Activated CD4-positive, alpha-beta T cell treated with anti-CD3 and anti-CD28 coated beads, Interleukin-2, amount 10 ng/mL, durations not matched to agents 24 days and 14 days (primary cell): ENCODE measurements around the gene TYK2. TPM values are rescaled to one million over a fixed set of nuclear protein-coding genes. Genes with fewer than 3 reads are reported as not detected.
A peak's percentile ranks its signal among the peaks of the same experiment; 100 is the strongest.
"Not testable (repeated sequence)": the region's sequence is repeated elsewhere in the genome, so short reads cannot be mapped to it uniquely, and the experiment has no call there.

Source experiments
- DNase-seq: peaks from one replicate; pipeline ENCODE4 v3.0.0; 2022
- H3K27ac Mint-ChIP-seq: one replicate; pipeline ENCODE4 v1.8.0; 2022; ENCODE audit warnings: mild to moderate bottlenecking, mixed read lengths
- H3K27me3 Mint-ChIP-seq: one replicate; pipeline ENCODE4 v1.8.0; 2022; ENCODE audit warnings: mixed read lengths
- H3K36me3 Mint-ChIP-seq: one replicate; pipeline ENCODE4 v1.8.0; 2022; ENCODE audit warnings: low read depth, mild to moderate bottlenecking, mixed read lengths
- H3K4me1 Mint-ChIP-seq: one replicate; pipeline ENCODE4 v1.8.0; 2021; ENCODE audit warnings: mixed read lengths
- H3K4me3 Mint-ChIP-seq: one replicate; pipeline ENCODE4 v1.8.0; 2022; ENCODE audit warnings: mild to moderate bottlenecking, moderate library complexity, mixed read lengths
- H3K9me3 Mint-ChIP-seq: one replicate; pipeline ENCODE4 v1.8.0; 2021; ENCODE audit warnings: mixed read lengths
- intact Hi-C: fragments of 100-400 bp; cut with micrococcal nuclease; formaldehyde crosslinking; loops from one replicate; pipeline ENCODE4 v1.15.1; 2023
- total RNA-seq: library from RNA; stranded (reverse); gene quantifications from 2 replicates; pipeline ENCODE4 v1.2.3, GENCODE V29; 2022

Gene TYK2
- total RNA-seq, 1 donor from 2014 or later, result 255 TPM

- peak overlapping the region; percentile 91 for H3K27ac Mint-ChIP-seq
- peaks cover 1% of the 10 kb centered on the region for H3K27me3 Mint-ChIP-seq
- H3K36me3 Mint-ChIP-seq, result peaks cover 32% of the 10 kb centered on the region
- H3K4me1 Mint-ChIP-seq, result peaks cover 20% of the 10 kb centered on the region
- H3K4me3 Mint-ChIP-seq, result peak overlapping the region; percentile 92
- H3K9me3 Mint-ChIP-seq, result peaks cover 8% of the 10 kb centered on the region
- DNase-seq, result no peak
- intact Hi-C loops, result loop anchor here (2.0 kb wide), 3 partner anchors 47 to 119 kb away; partner anchors contain the start of genes ICAM1 and RAVER1
These were observed 476 bp downstream of the TYK2 start for GRCh38 chr19:10379880-10380312.

GRCh38 chr19:10378124-10378523 lies 2.2 kb downstream of the TYK2 start:
- intact Hi-C loops, result no loop called here
- DNase-seq, result no peak
- Mint-ChIP-seq H3K27ac (peak overlapping the region; percentile 76), H3K4me1 (peaks cover 22% of the 10 kb centered on the region), H3K4me3 (no peak overlapping the region), H3K9me3 (peaks cover 8% of the 10 kb centered on the region), H3K27me3 (peaks cover 1% of the 10 kb centered on the region), H3K36me3 (peaks cover 37% of the 10 kb centered on the region)

- H3K36me3 Mint-ChIP-seq, result peaks cover 41% of the 10 kb centered on the region
- intact Hi-C loops, H3K27me3 Mint-ChIP-seq, H3K9me3 Mint-ChIP-seq, DNase-seq: not testable (repeated sequence)
- H3K27ac Mint-ChIP-seq, result peak overlapping the region; percentile 76
- peak overlapping the region; percentile 65 for H3K4me3 Mint-ChIP-seq
- H3K4me1 Mint-ChIP-seq, result peaks cover 22% of the 10 kb centered on the region
These were observed 3.2 kb downstream of the TYK2 start for GRCh38 chr19:10377140-10377640.

GRCh38 chr19:10374931-10375330 lies 5.4 kb downstream of the TYK2 start:
- no peak overlapping the region for H3K27ac Mint-ChIP-seq
- H3K4me1 Mint-ChIP-seq, result peaks cover 12% of the 10 kb centered on the region
- no peak overlapping the region for H3K4me3 Mint-ChIP-seq
- H3K9me3 Mint-ChIP-seq, result peaks cover 8% of the 10 kb centered on the region
- H3K27me3 Mint-ChIP-seq, result no peaks in the 10 kb centered on the region
- intact Hi-C loops, result no loop called here
- DNase-seq, result no peak
- peaks cover 36% of the 10 kb centered on the region for H3K36me3 Mint-ChIP-seq

- no peaks in the 10 kb centered on the region for H3K27me3 Mint-ChIP-seq
- H3K27ac Mint-ChIP-seq, result no peak overlapping the region
- DNase-seq, result no peak
- peaks cover 4% of the 10 kb centered on the region for H3K4me1 Mint-ChIP-seq
- no peak overlapping the region for H3K4me3 Mint-ChIP-seq
- peaks cover 38% of the 10 kb centered on the region for H3K36me3 Mint-ChIP-seq
- H3K9me3 Mint-ChIP-seq, result peaks cover 4% of the 10 kb centered on the region
- intact Hi-C loops, result no loop called here
These were observed 7.7 kb downstream of the TYK2 start for GRCh38 chr19:10372690-10373089.

- Mint-ChIP-seq H3K4me1 (peaks cover 2% of the 10 kb centered on the region), H3K27me3 (no peaks in the 10 kb centered on the region), H3K27ac (no peak overlapping the region), H3K4me3 (no peak overlapping the region), H3K9me3 (no peaks in the 10 kb centered on the region), H3K36me3 (peaks cover 49% of the 10 kb centered on the region)
- intact Hi-C loops, result no loop called here
- DNase-seq, result peak; percentile 58
These were observed 12.1 kb downstream of the TYK2 start for GRCh38 chr19:10368101-10368803.

GRCh38 chr19:10366950-10367512 lies 13.3 kb downstream of the TYK2 start:
- H3K27me3 Mint-ChIP-seq, DNase-seq, H3K27ac Mint-ChIP-seq, H3K4me3 Mint-ChIP-seq, H3K9me3 Mint-ChIP-seq, intact Hi-C loops, H3K4me1 Mint-ChIP-seq: not testable (repeated sequence)
- peaks cover 52% of the 10 kb centered on the region for H3K36me3 Mint-ChIP-seq

GRCh38 chr19:10365518-10365917 lies 14.9 kb downstream of the TYK2 start:
- peaks cover 5% of the 10 kb centered on the region for H3K4me1 Mint-ChIP-seq
- H3K9me3 Mint-ChIP-seq, result no peaks in the 10 kb centered on the region
- intact Hi-C loops, result no loop called here
- DNase-seq, result no peak
- peaks cover 64% of the 10 kb centered on the region for H3K36me3 Mint-ChIP-seq
- H3K4me3 Mint-ChIP-seq, result no peak overlapping the region
- H3K27ac Mint-ChIP-seq, result no peak overlapping the region
- H3K27me3 Mint-ChIP-seq, result no peaks in the 10 kb centered on the region

GRCh38 chr19:10364644-10365043 lies 15.7 kb downstream of the TYK2 start:
- Mint-ChIP-seq H3K9me3 (no peaks in the 10 kb centered on the region), H3K27me3 (no peaks in the 10 kb centered on the region), H3K36me3 (peaks cover 68% of the 10 kb centered on the region), H3K27ac (no peak overlapping the region), H3K4me1 (peaks cover 5% of the 10 kb centered on the region), H3K4me3 (no peak overlapping the region)
- intact Hi-C loops, result no loop called here
- no peak for DNase-seq

GRCh38 chr19:10363789-10364281 lies 16.5 kb downstream of the TYK2 start:
- no peak for DNase-seq
- H3K36me3 Mint-ChIP-seq, result peaks cover 66% of the 10 kb centered on the region
- H3K27ac Mint-ChIP-seq, result no peak overlapping the region
- no peak overlapping the region for H3K4me3 Mint-ChIP-seq
- peaks cover 5% of the 10 kb centered on the region for H3K4me1 Mint-ChIP-seq
- H3K27me3 Mint-ChIP-seq, result no peaks in the 10 kb centered on the region
- no peaks in the 10 kb centered on the region for H3K9me3 Mint-ChIP-seq
- intact Hi-C loops, result no loop called here

GRCh38 chr19:10362259-10362658 lies 18.1 kb downstream of the TYK2 start:
- Mint-ChIP-seq H3K4me1 (peaks cover 5% of the 10 kb centered on the region), H3K27me3 (no peaks in the 10 kb centered on the region), H3K4me3 (no peak overlapping the region), H3K36me3 (peaks cover 60% of the 10 kb centered on the region), H3K27ac (no peak overlapping the region), H3K9me3 (no peaks in the 10 kb centered on the region)
- intact Hi-C loops, result no loop called here
- DNase-seq, result no peak

GRCh38 chr19:10361569-10362011 lies 18.8 kb downstream of the TYK2 start:
- DNase-seq, result no peak
- Mint-ChIP-seq H3K27ac (no peak overlapping the region), H3K36me3 (peaks cover 56% of the 10 kb centered on the region), H3K4me3 (no peak overlapping the region), H3K4me1 (peaks cover 5% of the 10 kb centered on the region), H3K27me3 (no peaks in the 10 kb centered on the region), H3K9me3 (no peaks in the 10 kb centered on the region)
- intact Hi-C loops, result no loop called here

GRCh38 chr19:10356431-10356830 lies 23.9 kb downstream of the TYK2 start:
- Mint-ChIP-seq H3K36me3 (peaks cover 54% of the 10 kb centered on the region), H3K9me3 (no peaks in the 10 kb centered on the region), H3K27me3 (no peaks in the 10 kb centered on the region), H3K4me3 (no peak overlapping the region), H3K27ac (no peak overlapping the region), H3K4me1 (peaks cover 3% of the 10 kb centered on the region)
- DNase-seq, result no peak
- intact Hi-C loops, result no loop called here

- Mint-ChIP-seq H3K36me3 (peaks cover 46% of the 10 kb centered on the region), H3K4me1 (no peaks in the 10 kb centered on the region), H3K9me3 (no peaks in the 10 kb centered on the region), H3K4me3 (no peak overlapping the region), H3K27ac (no peak overlapping the region), H3K27me3 (no peaks in the 10 kb centered on the region)
- DNase-seq, result peak; percentile 81
- intact Hi-C loops, result no loop called here
These were observed 26.5 kb downstream of the TYK2 start for GRCh38 chr19:10353793-10354391.
